AG09319 (cell line): ENCODE results near the gene SPRYD3.

ENCODE experiments used
- DNase-seq: peaks from one replicate; pipeline ENCODE4 v3.0.0-alpha.2; 2010; ENCODE audit warnings: low read depth; ENCODE audit errors: extremely low read depth
- CTCF ChIP-seq: IDR thresholded peaks from 2 replicates; pipeline ENCODE4 v1.5.1; 2011; ENCODE audit warnings: low read depth, mild to moderate bottlenecking, inconsistent platforms, low read length, moderate library complexity

Gene SPRYD3

DNA sequence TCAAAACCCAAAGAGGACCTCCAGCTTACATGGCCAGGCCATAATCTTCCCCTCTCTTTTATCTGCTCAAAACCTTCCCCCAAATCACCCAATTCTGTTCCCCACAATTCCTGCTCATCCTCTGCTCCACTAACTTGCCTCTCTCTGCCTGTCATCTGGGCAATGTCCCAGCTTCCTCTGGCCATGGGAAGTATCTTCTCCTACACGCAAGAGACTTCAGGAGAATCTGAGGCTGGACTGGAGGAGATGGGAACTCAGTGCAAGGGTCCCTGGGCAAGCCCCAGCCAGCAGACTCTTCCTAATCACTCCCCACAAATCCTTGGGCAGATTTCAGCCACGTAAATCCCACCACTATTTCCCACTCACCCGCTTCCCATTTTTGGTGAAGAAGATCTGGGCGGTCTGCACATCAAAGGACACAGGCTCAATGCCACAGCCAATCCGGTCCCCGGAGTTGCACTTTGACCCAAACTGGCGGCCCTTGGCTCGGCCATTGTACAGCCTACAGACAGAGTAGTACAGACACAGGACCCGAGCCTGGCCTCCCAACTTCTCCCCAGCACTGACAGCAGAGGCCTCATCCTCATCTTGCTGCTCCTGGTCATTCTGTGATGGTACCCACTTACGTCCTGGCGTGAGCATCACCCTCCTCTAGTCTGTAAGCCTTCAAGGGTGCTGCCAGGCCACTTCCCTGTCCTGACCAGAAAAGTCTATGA lies 4.7 kb downstream of the SPRYD3 start:
- DNase-seq = no peak
- TF ChIP-seq CTCF = no peak

- DNase-seq = no peak
- no peak for TF ChIP-seq CTCF
Observed at GRCh38 chr12:53073881-53074280, 5.3 kb downstream of the SPRYD3 start.

- no peak for DNase-seq
- peak; percentile 36 for TF ChIP-seq CTCF
Observed at GRCh38 chr12:53071591-53072551, 7.3 kb downstream of the SPRYD3 start.

DNA sequence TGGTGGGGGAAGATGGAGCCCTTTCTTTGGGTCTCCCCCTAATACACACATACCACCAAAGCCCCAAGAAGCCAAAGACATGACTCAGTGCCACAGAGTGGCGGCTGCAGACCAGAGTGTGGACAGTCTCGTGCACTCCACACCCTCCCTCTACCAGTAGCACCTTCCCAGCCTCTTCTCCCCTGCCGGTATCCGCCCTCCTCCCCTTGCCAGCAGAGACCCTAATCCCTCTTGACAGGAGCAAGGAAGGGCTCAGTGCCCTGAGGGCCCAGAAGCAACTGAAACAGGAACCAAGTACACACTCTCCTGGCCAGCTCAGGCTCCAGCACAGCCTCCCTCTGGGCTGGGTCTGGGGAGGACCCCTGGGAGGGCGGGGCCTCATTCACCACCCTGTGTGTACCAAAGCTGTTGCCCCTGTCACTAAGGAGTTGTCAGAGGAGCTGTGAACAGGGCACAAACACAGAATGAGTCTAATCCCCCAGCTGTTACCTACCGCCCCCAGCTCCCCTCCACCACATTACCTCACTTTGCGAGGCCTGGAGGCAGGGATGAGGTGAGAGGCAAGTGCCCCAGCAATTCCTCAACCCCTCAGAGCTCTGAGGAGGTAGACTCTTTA lies 8.2 kb downstream of the SPRYD3 start:
- no peak for TF ChIP-seq CTCF
- no peak for DNase-seq

DNA sequence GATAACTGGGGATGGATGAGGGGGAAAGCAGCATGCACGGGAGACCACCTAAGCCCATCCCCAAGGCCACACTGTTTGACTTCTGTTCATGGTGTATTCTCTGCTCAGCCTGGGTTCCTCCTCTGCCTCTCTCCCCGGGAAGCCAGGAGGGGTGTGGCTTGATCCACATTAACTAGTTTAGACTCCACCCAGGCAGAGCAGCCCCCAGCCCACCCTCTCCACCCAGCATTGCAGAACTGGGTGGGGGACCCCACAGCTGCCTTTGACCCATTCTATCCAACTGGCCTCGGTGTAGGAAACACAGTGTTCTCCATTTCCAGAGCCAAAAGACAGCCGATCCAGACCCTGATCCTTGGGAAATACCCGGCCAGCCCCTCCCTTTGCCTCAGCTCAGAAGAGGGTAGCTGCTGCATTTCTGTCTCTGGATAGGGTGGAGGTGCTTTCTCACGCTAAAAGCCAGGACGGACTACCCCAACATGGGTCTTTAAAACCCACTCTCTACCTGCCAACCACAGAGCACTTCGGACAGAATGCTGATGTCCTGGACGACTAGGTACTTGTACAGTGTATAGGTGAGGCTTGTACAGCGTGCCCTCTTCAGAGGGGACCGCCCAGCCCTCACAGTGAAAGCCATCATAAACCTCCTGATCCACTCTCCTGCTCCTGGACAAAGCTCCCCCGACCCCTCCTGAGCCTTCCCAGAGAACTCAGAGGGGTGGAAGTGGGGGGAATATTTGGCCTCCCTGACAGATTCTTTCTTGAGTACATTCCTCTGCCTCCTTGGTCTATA lies 9.4 kb downstream of the SPRYD3 start:
- TF ChIP-seq CTCF = no peak
- DNase-seq = no peak

- TF ChIP-seq CTCF = no peak
- DNase-seq = no peak
Observed at GRCh38 chr12:53068811-53069585, 10.2 kb downstream of the SPRYD3 start.
